Neural cell (in vitro differentiated cells): Measurements from ENCODE around the gene RHOC. TPM values are rescaled to one million over a fixed set of nuclear protein-coding genes. Genes with fewer than 3 reads are reported as not detected.

Experiments
- H2AFZ ChIP-seq: fragments of 200-600, 300-800 bp; sonication (generic), shearing (Covaris generic); 2 replicates; pipeline ENCODE4 v1.6.0; 2014; ENCODE audit warnings: low read depth, mild to moderate bottlenecking, antibody characterized with exemption, low read length, moderate library complexity
- H3F3A ChIP-seq: fragments of 200-600 bp; shearing (Covaris generic); 2 replicates; pipeline ENCODE4 v1.6.1; 2016; ENCODE audit warnings: mild to moderate bottlenecking, moderate library complexity, mixed read lengths, antibody characterized with exemption, low read length; ENCODE audit not compliant: insufficient read depth, poor library complexity, severe bottlenecking
- H3K27ac ChIP-seq: fragments of 200-600, 300-800 bp; sonication (generic), shearing (Covaris generic); 2 replicates; pipeline ENCODE4 v1.5.1; 2014; ENCODE audit warnings: mild to moderate bottlenecking, low read length, moderate library complexity
- H3K27me3 ChIP-seq: fragments of 300-800, 200-600 bp; sonication (generic), shearing (Covaris generic); 2 replicates; pipeline ENCODE4 v1.6.0; 2014; ENCODE audit warnings: mild to moderate bottlenecking, low read depth, low read length, moderate library complexity; ENCODE audit not compliant: insufficient read depth
- H3K36me3 ChIP-seq: fragments of 300-800, 200-600 bp; sonication (generic), shearing (Covaris generic); 2 replicates; pipeline ENCODE4 v1.5.1; 2014; ENCODE audit warnings: mild to moderate bottlenecking, antibody characterized with exemption, low read length, moderate library complexity; ENCODE audit not compliant: insufficient read depth
- H3K4me2 ChIP-seq: fragments of 300-800, 200-600 bp; sonication (generic), shearing (Covaris generic); 2 replicates; pipeline ENCODE4 v1.6.0; 2014; ENCODE audit warnings: mild to moderate bottlenecking, low read length
- H3K4me3 ChIP-seq: fragments of 300-800, 200-600 bp; sonication (generic), shearing (Covaris generic); 2 replicates; pipeline ENCODE4 v1.5.1; 2014; ENCODE audit warnings: mild to moderate bottlenecking, low read length, moderate library complexity
- H3K79me2 ChIP-seq: fragments of 200-600 bp; shearing (Covaris generic); replicated peaks from 2 replicates; pipeline ENCODE4 v1.6.0; 2014; ENCODE audit warnings: mild to moderate bottlenecking, low read length, moderate library complexity; ENCODE audit not compliant: insufficient read depth
- H3K9ac ChIP-seq: fragments of 300-800, 200-600 bp; sonication (generic), shearing (Covaris generic); 2 replicates; pipeline ENCODE4 v1.6.1; 2016; ENCODE audit warnings: mild to moderate bottlenecking, low read length, mixed read lengths
- H3K9me2 ChIP-seq: fragments of 200-600 bp; shearing (Covaris generic); 2 replicates; pipeline ENCODE4 v1.6.1; 2016; ENCODE audit warnings: mild to moderate bottlenecking, low read length, mixed read lengths; ENCODE audit not compliant: insufficient read depth
- H3K9me3 ChIP-seq: fragments of 200-600, 300-800 bp; sonication (generic), shearing (Covaris generic); 2 replicates; pipeline ENCODE4 v1.6.1; 2016; ENCODE audit warnings: mild to moderate bottlenecking, mixed run types, low read length, moderate library complexity, mixed read lengths
- H4K20me1 ChIP-seq: fragments of 200-600 bp; shearing (Covaris generic); 2 replicates; pipeline ENCODE4 v1.6.1; 2016; ENCODE audit warnings: mild to moderate bottlenecking, mixed run types; ENCODE audit not compliant: insufficient read depth
- EP300 ChIP-seq: fragments of 450-650 bp; conservative IDR thresholded peaks from 2 replicates; pipeline ENCODE4 v1.6.1; 2014; ENCODE audit warnings: antibody characterized with exemption, mild to moderate bottlenecking, moderate library complexity; ENCODE audit not compliant: poor library complexity, severe bottlenecking
- EZH2 ChIP-seq: fragments of 200-600, 300-800 bp; shearing (Covaris generic), sonication (generic); IDR thresholded peaks from 2 replicates; pipeline ENCODE4 v1.6.1; 2014; ENCODE audit warnings: antibody characterized with exemption, low read length, borderline replicate concordance, mild to moderate bottlenecking; ENCODE audit not compliant: insufficient read depth, poor library complexity, severe bottlenecking
- MXI1 ChIP-seq: fragments of 450-650 bp; conservative IDR thresholded peaks from 2 replicates; pipeline ENCODE4 v1.6.1; 2014; ENCODE audit warnings: antibody characterized with exemption, mild to moderate bottlenecking; ENCODE audit not compliant: poor library complexity, severe bottlenecking
- POLR2AphosphoS5 ChIP-seq: IDR thresholded peaks from 2 replicates; pipeline ENCODE4 v1.6.1; 2012
- RAD21 ChIP-seq: fragments of 450-650 bp; conservative IDR thresholded peaks from 2 replicates; pipeline ENCODE4 v1.6.1; 2014; ENCODE audit warnings: antibody characterized with exemption, mild to moderate bottlenecking, moderate library complexity
- REST ChIP-seq: IDR thresholded peaks from 2 replicates; pipeline ENCODE4 v1.6.1; 2012; ENCODE audit warnings: borderline replicate concordance
- SMC3 ChIP-seq: fragments of 450-650 bp; conservative IDR thresholded peaks from 2 replicates; pipeline ENCODE4 v1.6.1; 2014; ENCODE audit warnings: antibody characterized with exemption, mild to moderate bottlenecking, moderate library complexity; ENCODE audit not compliant: poor library complexity
- TAF1 ChIP-seq: IDR thresholded peaks from 2 replicates; pipeline ENCODE4 v1.6.1; 2012; ENCODE audit warnings: low read depth
- polyA plus RNA-seq: library from polyadenylated mRNA; depleted of rRNA; stranded (reverse); fragments of >200 nt; gene quantifications from 2 replicates; pipeline ENCODE4 v1.2.3, GENCODE V29; 2014
- TF ChIP-seq, protein P1 (sequence below): fragments of 450-650 bp; IDR thresholded peaks from 2 replicates; pipeline ENCODE4 v1.5.1; 2014; ENCODE audit warnings: antibody characterized with exemption, mild to moderate bottlenecking, moderate library complexity; ENCODE audit not compliant: poor library complexity, severe bottlenecking

Gene RHOC
- polyA plus RNA-seq, 1 donor from 2014 or later = 5.0 TPM

DNA sequence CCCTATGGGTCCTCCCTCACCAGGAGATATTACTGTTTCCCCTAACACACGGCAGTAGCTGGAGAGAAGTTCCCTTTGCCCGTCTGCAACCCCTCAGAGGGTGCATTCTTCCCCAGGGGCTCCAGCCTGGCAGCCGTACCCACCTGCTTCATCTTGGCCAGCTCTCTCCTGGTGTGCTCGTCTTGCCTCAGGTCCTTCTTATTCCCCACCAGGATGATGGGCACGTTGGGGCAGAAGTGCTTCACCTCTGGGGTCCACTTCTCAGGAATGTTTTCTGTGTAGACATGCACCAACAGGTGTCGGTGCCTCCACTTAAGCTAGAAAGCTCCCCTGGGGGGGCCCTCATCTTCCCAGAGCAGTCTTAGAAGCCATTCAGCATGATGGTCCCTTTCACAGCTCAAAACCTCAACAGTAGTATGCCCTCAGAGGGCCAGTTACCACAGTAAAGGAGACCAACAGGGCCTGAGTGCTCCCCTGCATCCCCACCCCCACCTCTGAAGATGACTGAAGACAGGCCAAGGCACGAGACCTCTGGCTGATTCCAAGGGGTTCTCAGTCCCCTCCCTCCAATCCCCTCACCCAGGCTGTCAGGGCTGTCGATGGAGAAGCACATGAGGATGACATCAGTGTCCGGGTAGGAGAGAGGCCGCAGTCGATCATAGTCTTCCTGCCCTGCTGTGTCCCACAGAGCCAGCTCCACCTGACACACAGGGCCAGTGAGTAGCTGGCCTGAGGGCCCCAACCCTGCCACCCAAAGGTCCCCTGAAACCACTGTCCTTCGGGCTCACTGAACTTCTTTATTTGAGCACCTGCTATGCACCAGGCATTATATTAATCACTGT, 4.3 kb downstream of the RHOC start:
- H3K27ac ChIP-seq = no peak overlapping the region
- no peak overlapping the region for H2AFZ ChIP-seq
- no peak overlapping the region for H3K4me2 ChIP-seq
- H3K36me3 ChIP-seq = no peaks in the 10 kb centered on the region
- H4K20me1 ChIP-seq = no peaks in the 10 kb centered on the region
- H3K9me2 ChIP-seq = no peaks in the 10 kb centered on the region
- no peak overlapping the region for H3K9ac ChIP-seq
- H3K79me2 ChIP-seq = no peaks in the 10 kb centered on the region
- no peaks in the 10 kb centered on the region for H3K9me3 ChIP-seq
- H3F3A ChIP-seq = no peaks in the 10 kb centered on the region
- H3K27me3 ChIP-seq = peaks cover 8% of the 10 kb centered on the region
- H3K4me3 ChIP-seq = no peak overlapping the region
- TF ChIP-seq POLR2AphosphoS5 (no peak), REST (no peak), RAD21 (no peak), EZH2 (no peak), EP300 (no peak), MXI1 (no peak), TAF1 (no peak), SMC3 (no peak)
- TF ChIP-seq, protein P1, sequence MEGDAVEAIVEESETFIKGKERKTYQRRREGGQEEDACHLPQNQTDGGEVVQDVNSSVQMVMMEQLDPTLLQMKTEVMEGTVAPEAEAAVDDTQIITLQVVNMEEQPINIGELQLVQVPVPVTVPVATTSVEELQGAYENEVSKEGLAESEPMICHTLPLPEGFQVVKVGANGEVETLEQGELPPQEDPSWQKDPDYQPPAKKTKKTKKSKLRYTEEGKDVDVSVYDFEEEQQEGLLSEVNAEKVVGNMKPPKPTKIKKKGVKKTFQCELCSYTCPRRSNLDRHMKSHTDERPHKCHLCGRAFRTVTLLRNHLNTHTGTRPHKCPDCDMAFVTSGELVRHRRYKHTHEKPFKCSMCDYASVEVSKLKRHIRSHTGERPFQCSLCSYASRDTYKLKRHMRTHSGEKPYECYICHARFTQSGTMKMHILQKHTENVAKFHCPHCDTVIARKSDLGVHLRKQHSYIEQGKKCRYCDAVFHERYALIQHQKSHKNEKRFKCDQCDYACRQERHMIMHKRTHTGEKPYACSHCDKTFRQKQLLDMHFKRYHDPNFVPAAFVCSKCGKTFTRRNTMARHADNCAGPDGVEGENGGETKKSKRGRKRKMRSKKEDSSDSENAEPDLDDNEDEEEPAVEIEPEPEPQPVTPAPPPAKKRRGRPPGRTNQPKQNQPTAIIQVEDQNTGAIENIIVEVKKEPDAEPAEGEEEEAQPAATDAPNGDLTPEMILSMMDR = no peak

GRCh38 chr1:112702067-112702395, 4.9 kb downstream of the RHOC start:
- H3K9me3 ChIP-seq = no peaks in the 10 kb centered on the region
- H3K27ac ChIP-seq = no peak overlapping the region
- H4K20me1 ChIP-seq = no peaks in the 10 kb centered on the region
- no peaks in the 10 kb centered on the region for H3K9me2 ChIP-seq
- no peak overlapping the region for H3K9ac ChIP-seq
- TF ChIP-seq MXI1 (no peak), EP300 (no peak), TAF1 (no peak), RAD21 (no peak), REST (no peak)
- TF ChIP-seq, protein P1 = no peak
- H3K27me3 ChIP-seq = peaks cover 5% of the 10 kb centered on the region
- H3K4me2 ChIP-seq = no peak overlapping the region
- no peak overlapping the region for H3K4me3 ChIP-seq
- no peaks in the 10 kb centered on the region for H3K36me3 ChIP-seq
- H3K79me2 ChIP-seq = no peaks in the 10 kb centered on the region
- no peak overlapping the region for H2AFZ ChIP-seq
- H3F3A ChIP-seq = no peaks in the 10 kb centered on the region
